Amniotic stem cell (primary cell): ENCODE data around the gene SLC9C1.

Experiments
- DNase-seq: peaks from one replicate; lab custom pipeline; 2025; lab: John Stamatoyannopoulos, UW

Gene SLC9C1

GRCh38 chr3:112131111-112131510, 162.9 kb downstream of the SLC9C1 start:
- DNase-seq = no peak

GRCh38 chr3:112130638-112130993, 163.4 kb downstream of the SLC9C1 start:
- DNase-seq = no peak

- DNase-seq = no peak
Measured at GRCh38 chr3:112129925-112130637, 163.9 kb downstream of the SLC9C1 start.

- no peak for DNase-seq
Measured at GRCh38 chr3:112128843-112129727, 164.9 kb downstream of the SLC9C1 start.

GRCh38 chr3:112127522-112128494, 166.2 kb downstream of the SLC9C1 start:
- DNase-seq = no peak

- DNase-seq = no peak
Measured at GRCh38 chr3:112126511-112126911, 167.5 kb downstream of the SLC9C1 start.

- no peak for DNase-seq
Measured at GRCh38 chr3:112124907-112125607, 169.0 kb downstream of the SLC9C1 start.

GRCh38 chr3:112123548-112123947, 170.5 kb downstream of the SLC9C1 start:
- no peak for DNase-seq

- DNase-seq = no peak
Measured at GRCh38 chr3:112122870-112123269, 171.1 kb downstream of the SLC9C1 start.

- no peak for DNase-seq
Measured at GRCh38 chr3:112121577-112122547, 172.2 kb downstream of the SLC9C1 start.

- no peak for DNase-seq
Measured at GRCh38 chr3:112119962-112120836, 173.8 kb downstream of the SLC9C1 start.

- DNase-seq = no peak
Measured at GRCh38 chr3:112117841-112118571, 176.0 kb downstream of the SLC9C1 start.

GRCh38 chr3:112117415-112117814, 176.6 kb downstream of the SLC9C1 start:
- DNase-seq = no peak

- DNase-seq = no peak
Measured at GRCh38 chr3:112116748-112117186, 177.2 kb downstream of the SLC9C1 start.

- DNase-seq = no peak
Measured at GRCh38 chr3:112115806-112116383, 178.1 kb downstream of the SLC9C1 start.

- no peak for DNase-seq
Measured at GRCh38 chr3:112115161-112115739, 178.8 kb downstream of the SLC9C1 start.

GRCh38 chr3:112114576-112115160, 179.3 kb downstream of the SLC9C1 start:
- DNase-seq = no peak
